ENCODE results near the gene PAFAH1B1.

GRCh38 chr17:2547176-2547575 lies 46.3 kb upstream of the PAFAH1B1 start:
- TF ChIP-seq CTCF (IDR thresholded peaks at IDR 0.05; ENCODE audit: low read depth, low read length, poor library complexity, severe bottlenecking) = no peak
- TF ChIP-seq EZH2phosphoT487 (IDR thresholded peaks at IDR 0.05; ENCODE audit: borderline replicate concordance, low read length) = no peak

All from DOHH2 (cell line).